ENCODE results near the gene CYP27A1.

DNA sequence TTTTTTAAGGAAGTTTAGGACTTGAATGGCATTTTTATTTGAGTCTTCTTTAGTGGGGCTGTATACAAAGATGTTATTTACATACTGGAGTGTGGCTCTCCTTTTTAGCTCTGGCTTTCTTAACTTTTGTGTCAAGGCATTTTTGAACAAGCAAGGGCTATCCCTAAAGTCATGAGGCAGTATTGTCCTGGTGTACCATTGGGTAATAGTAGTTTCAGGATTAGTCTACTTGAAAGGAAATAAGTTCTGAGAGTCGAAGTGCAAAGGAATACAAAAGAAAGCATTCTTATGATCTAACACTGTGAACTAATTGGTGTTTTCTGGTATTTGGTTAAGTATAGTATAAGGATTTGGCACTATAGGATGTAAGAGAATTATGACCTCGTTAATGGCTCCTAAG lies 1.9 kb upstream of the CYP27A1 start:
- TF ChIP-seq, protein P1, sequence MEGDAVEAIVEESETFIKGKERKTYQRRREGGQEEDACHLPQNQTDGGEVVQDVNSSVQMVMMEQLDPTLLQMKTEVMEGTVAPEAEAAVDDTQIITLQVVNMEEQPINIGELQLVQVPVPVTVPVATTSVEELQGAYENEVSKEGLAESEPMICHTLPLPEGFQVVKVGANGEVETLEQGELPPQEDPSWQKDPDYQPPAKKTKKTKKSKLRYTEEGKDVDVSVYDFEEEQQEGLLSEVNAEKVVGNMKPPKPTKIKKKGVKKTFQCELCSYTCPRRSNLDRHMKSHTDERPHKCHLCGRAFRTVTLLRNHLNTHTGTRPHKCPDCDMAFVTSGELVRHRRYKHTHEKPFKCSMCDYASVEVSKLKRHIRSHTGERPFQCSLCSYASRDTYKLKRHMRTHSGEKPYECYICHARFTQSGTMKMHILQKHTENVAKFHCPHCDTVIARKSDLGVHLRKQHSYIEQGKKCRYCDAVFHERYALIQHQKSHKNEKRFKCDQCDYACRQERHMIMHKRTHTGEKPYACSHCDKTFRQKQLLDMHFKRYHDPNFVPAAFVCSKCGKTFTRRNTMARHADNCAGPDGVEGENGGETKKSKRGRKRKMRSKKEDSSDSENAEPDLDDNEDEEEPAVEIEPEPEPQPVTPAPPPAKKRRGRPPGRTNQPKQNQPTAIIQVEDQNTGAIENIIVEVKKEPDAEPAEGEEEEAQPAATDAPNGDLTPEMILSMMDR (IDR thresholded peaks at IDR 0.05), result no peak
- no peak for TF ChIP-seq POLR2A (IDR thresholded peaks at IDR 0.05)
